Trophoblast cell (in vitro differentiated cells and primary cell): Measurements from ENCODE around the gene TAF1B.
"Not testable (repeated sequence)": the region's sequence is repeated elsewhere in the genome, so short reads cannot be mapped to it uniquely, and the experiment has no call there.

Source experiments
- DNase-seq, 2 donors: peaks; one replicate each; pipeline ENCODE4 v3.0.0-alpha.2; 2016
- H2AFZ ChIP-seq: 2 replicates; pipeline ENCODE4 v1.6.1; 2013; ENCODE audit warnings: low read length, moderate library complexity, mild to moderate bottlenecking; ENCODE audit not compliant: insufficient read depth, poor library complexity
- H2AK5ac ChIP-seq: 2 replicates; pipeline ENCODE4 v1.6.1; 2013; ENCODE audit warnings: mild to moderate bottlenecking, low read length
- H2BK120ac ChIP-seq: 2 replicates; pipeline ENCODE4 v1.6.1; 2013; ENCODE audit warnings: low read length, mild to moderate bottlenecking, moderate library complexity; ENCODE audit not compliant: insufficient read depth, poor library complexity
- H2BK12ac ChIP-seq: 2 replicates; pipeline ENCODE4 v1.6.1; 2013; ENCODE audit warnings: mild to moderate bottlenecking, low read length, moderate library complexity
- H2BK5ac ChIP-seq: 2 replicates; pipeline ENCODE4 v1.6.1; 2013; ENCODE audit warnings: low read length, low read depth, moderate library complexity, mild to moderate bottlenecking; ENCODE audit not compliant: poor library complexity
- H3K14ac ChIP-seq: 2 replicates; pipeline ENCODE4 v1.6.1; 2013; ENCODE audit warnings: mild to moderate bottlenecking, low read length
- H3K18ac ChIP-seq: 2 replicates; pipeline ENCODE4 v1.6.1; 2013; ENCODE audit warnings: mild to moderate bottlenecking, low read length
- H3K23ac ChIP-seq: 2 replicates; pipeline ENCODE4 v1.6.1; 2013; ENCODE audit warnings: low read length
- H3K27ac ChIP-seq: 2 replicates; pipeline ENCODE4 v1.5.1; 2013; ENCODE audit warnings: low read depth, mild to moderate bottlenecking, inconsistent platforms, low read length, moderate library complexity
- H3K27me3 ChIP-seq: 2 replicates; pipeline ENCODE4 v1.6.1; 2013; ENCODE audit warnings: inconsistent platforms, mild to moderate bottlenecking, low read length, moderate library complexity; ENCODE audit not compliant: insufficient read depth
- H3K36me3 ChIP-seq, 2 experiments: 1 replicate in 1 of 2; 2 replicates in 1 of 2; pipeline ENCODE4 v1.6.1; 2013; ENCODE audit warnings: low read length in 2 of 2, mild to moderate bottlenecking in 2 of 2, moderate library complexity in 1 of 2; ENCODE audit not compliant: insufficient read depth in 2 of 2, control insufficient read depth in 1 of 2
- H3K4ac ChIP-seq: 2 replicates; pipeline ENCODE4 v1.6.1; 2013; ENCODE audit warnings: low read depth, mild to moderate bottlenecking, low read length, moderate library complexity
- H3K4me1 ChIP-seq, 2 experiments: 1 replicate in 1 of 2; 2 replicates in 1 of 2; pipeline ENCODE4 v1.6.1; 2013; ENCODE audit warnings: low read length in 2 of 2, mild to moderate bottlenecking in 2 of 2, moderate library complexity in 1 of 2; ENCODE audit not compliant: insufficient read depth in 2 of 2, control insufficient read depth in 1 of 2
- H3K4me2 ChIP-seq: 2 replicates; pipeline ENCODE4 v1.6.1; 2013; ENCODE audit warnings: inconsistent platforms, mild to moderate bottlenecking, low read length, moderate library complexity
- H3K4me3 ChIP-seq: 2 replicates; pipeline ENCODE4 v1.5.1; 2013; ENCODE audit warnings: mild to moderate bottlenecking, low read depth, low read length, inconsistent platforms
- H3K79me1 ChIP-seq: one replicate; pipeline ENCODE4 v1.6.1; 2013; ENCODE audit warnings: low read length
- H3K79me2 ChIP-seq: 2 replicates; pipeline ENCODE4 v1.6.1; 2013; ENCODE audit warnings: low read length, mild to moderate bottlenecking; ENCODE audit not compliant: control insufficient read depth, insufficient read depth, poor library complexity
- H3K9ac ChIP-seq: 2 replicates; pipeline ENCODE4 v1.6.1; 2013; ENCODE audit warnings: mild to moderate bottlenecking, low read length
- H3K9me3 ChIP-seq: 2 replicates; pipeline ENCODE4 v1.6.1; 2013; ENCODE audit warnings: low read depth, mild to moderate bottlenecking, control low read depth, inconsistent platforms, low read length; ENCODE audit not compliant: insufficient read depth
- H4K12ac ChIP-seq: 2 replicates; pipeline ENCODE4 v1.6.1; 2013; ENCODE audit warnings: low read depth, mild to moderate bottlenecking, low read length, moderate library complexity
- H4K8ac ChIP-seq: 2 replicates; pipeline ENCODE4 v1.6.1; 2013; ENCODE audit warnings: low read depth, mild to moderate bottlenecking, low read length, moderate library complexity
- H4K91ac ChIP-seq: one replicate; pipeline ENCODE4 v1.6.1; 2013; ENCODE audit warnings: low read depth, mild to moderate bottlenecking, low read length, moderate library complexity
- WGBS: extraction: QIAGEN DNeasy Blood & Tissue Kit; methylation state at CpG from one replicate; pipeline ENCODE4 v1.1.7; 2013; ENCODE audit warnings: missing lambda C conversion rate; ENCODE audit not compliant: insufficient read length, insufficient coverage; ENCODE audit errors: extremely low coverage; 5-methylcytosine and 5-hydroxymethylcytosine counted together

Gene TAF1B

DNA sequence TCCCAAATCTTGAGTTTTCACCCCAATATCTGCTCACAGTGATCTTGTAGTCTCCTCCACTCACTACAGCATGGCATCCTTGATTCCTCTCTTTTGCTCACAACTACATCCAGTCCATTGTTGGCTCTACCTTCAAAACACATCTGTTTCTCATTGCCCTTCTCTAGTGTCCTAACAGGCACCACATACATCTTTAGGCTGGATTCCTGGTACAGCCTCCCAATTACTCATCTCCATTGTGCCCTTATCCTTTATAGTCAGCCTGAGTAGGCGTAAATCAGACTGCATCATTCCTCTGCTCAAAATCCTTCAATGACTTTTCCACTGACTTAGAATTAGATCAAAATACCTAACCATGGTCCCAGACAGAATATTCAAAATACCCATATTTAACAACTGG is 10.7 kb upstream of the TAF1B start:
- no peaks in the 10 kb centered on the region for H3K27me3 ChIP-seq
- H2AFZ ChIP-seq = no peak overlapping the region
- no peak for DNase-seq
- WGBS = no CpG with 5 or more reads among the region's 1 CpG
- no peak overlapping the region for H2BK12ac ChIP-seq
- H2BK5ac ChIP-seq = no peak overlapping the region
- H4K91ac ChIP-seq = no peak overlapping the region
- H3K14ac ChIP-seq = no peak overlapping the region
- H4K12ac ChIP-seq = no peak overlapping the region
- H3K27ac ChIP-seq = no peak overlapping the region
- H3K23ac ChIP-seq = no peak overlapping the region
- H4K8ac ChIP-seq = no peak overlapping the region
- H3K9me3 ChIP-seq = no peaks in the 10 kb centered on the region
- H3K79me2 ChIP-seq = no peaks in the 10 kb centered on the region
- peaks cover 22% of the 10 kb centered on the region for H3K79me1 ChIP-seq
- no peak overlapping the region for H2AK5ac ChIP-seq
- no peak overlapping the region for H3K4me2 ChIP-seq
- no peak overlapping the region for H2BK120ac ChIP-seq
- H3K4me1 ChIP-seq = peaks cover 19 to 25% of the 10 kb centered on the region in 2 experiments
- no peak overlapping the region for H3K4ac ChIP-seq
- H3K9ac ChIP-seq = no peak overlapping the region
- no peaks in the 10 kb centered on the region for H3K36me3 ChIP-seq
- no peak overlapping the region for H3K18ac ChIP-seq
- H3K4me3 ChIP-seq = no peak overlapping the region

- H3K14ac ChIP-seq, H4K12ac ChIP-seq, H4K91ac ChIP-seq, H3K36me3 ChIP-seq, H2BK12ac ChIP-seq, H3K23ac ChIP-seq, H3K79me2 ChIP-seq, H2BK5ac ChIP-seq, H3K27me3 ChIP-seq, H3K27ac ChIP-seq, H3K9me3 ChIP-seq, DNase-seq, H2BK120ac ChIP-seq, H3K9ac ChIP-seq, H4K8ac ChIP-seq, H2AFZ ChIP-seq, H3K4ac ChIP-seq, H3K18ac ChIP-seq, H2AK5ac ChIP-seq, H3K4me2 ChIP-seq, H3K4me3 ChIP-seq: not testable (repeated sequence)
- peaks cover 19 to 25% of the 10 kb centered on the region in 2 experiments for H3K4me1 ChIP-seq
- peaks cover 21% of the 10 kb centered on the region for H3K79me1 ChIP-seq
- no CpG with 5 or more reads among the region's 1 CpG for WGBS
Observed at GRCh38 chr2:9835068-9835467, 8.2 kb upstream of the TAF1B start.

- H3K9me3 ChIP-seq = peaks cover 2% of the 10 kb centered on the region
- H4K12ac ChIP-seq = no peak overlapping the region
- WGBS = no CpG with 5 or more reads among the region's 3 CpGs
- DNase-seq = no peak
- H3K14ac ChIP-seq = peak overlapping the region; percentile 76
- H2AFZ ChIP-seq = no peak overlapping the region
- peak overlapping the region; percentile 6 for H2AK5ac ChIP-seq
- H4K8ac ChIP-seq = peak overlapping the region; percentile 3
- no peaks in the 10 kb centered on the region for H3K79me2 ChIP-seq
- peak overlapping the region; percentile 1 for H2BK5ac ChIP-seq
- H3K4me1 ChIP-seq = peaks cover 15 to 19% of the 10 kb centered on the region in 2 experiments
- H3K36me3 ChIP-seq = no peaks in the 10 kb centered on the region
- H3K4ac ChIP-seq = no peak overlapping the region
- peak overlapping the region; percentile 83 for H2BK12ac ChIP-seq
- no peak overlapping the region for H3K18ac ChIP-seq
- no peak overlapping the region for H3K23ac ChIP-seq
- no peak overlapping the region for H3K27ac ChIP-seq
- H2BK120ac ChIP-seq = peak overlapping the region; percentile 84
- no peak overlapping the region for H3K4me3 ChIP-seq
- H3K79me1 ChIP-seq = peaks cover 15% of the 10 kb centered on the region
- no peaks in the 10 kb centered on the region for H3K27me3 ChIP-seq
- no peak overlapping the region for H3K9ac ChIP-seq
- peak overlapping the region; percentile 60 for H4K91ac ChIP-seq
- H3K4me2 ChIP-seq = no peak overlapping the region
Observed at GRCh38 chr2:9836074-9836473, 7.2 kb upstream of the TAF1B start.

- H4K91ac ChIP-seq = peak overlapping the region; percentile 60
- peak overlapping the region; percentile 83 for H2BK12ac ChIP-seq
- no peak for DNase-seq
- H3K4ac ChIP-seq = peak overlapping the region; percentile 29
- H2AFZ ChIP-seq = no peak overlapping the region
- peak overlapping the region; percentile 84 for H2BK120ac ChIP-seq
- peak overlapping the region; percentile 3 for H4K8ac ChIP-seq
- H3K27ac ChIP-seq = peak overlapping the region; percentile 48
- H3K27me3 ChIP-seq = no peaks in the 10 kb centered on the region
- no CpG with 5 or more reads among the region's 3 CpGs for WGBS
- H2BK5ac ChIP-seq = peak overlapping the region; percentile 1
- no peak overlapping the region for H3K4me2 ChIP-seq
- peaks cover 10% of the 10 kb centered on the region for H3K79me1 ChIP-seq
- H3K9ac ChIP-seq = no peak overlapping the region
- H3K23ac ChIP-seq = no peak overlapping the region
- H3K14ac ChIP-seq = peak overlapping the region; percentile 76
- H3K36me3 ChIP-seq = no peaks in the 10 kb centered on the region
- peak overlapping the region; percentile 4 for H3K18ac ChIP-seq
- no peaks in the 10 kb centered on the region for H3K79me2 ChIP-seq
- H4K12ac ChIP-seq = peak overlapping the region; percentile 4
- peaks cover 2% of the 10 kb centered on the region for H3K9me3 ChIP-seq
- H3K4me3 ChIP-seq = no peak overlapping the region
- H3K4me1 ChIP-seq = peaks cover 13 to 15% of the 10 kb centered on the region in 2 experiments
- peak overlapping the region; percentile 6 for H2AK5ac ChIP-seq
Observed at GRCh38 chr2:9836517-9836916, 6.8 kb upstream of the TAF1B start.
